KOPT-K1 (cell line): ENCODE results near the gene FAM124A.

Source experiments
- H3K27ac ChIP-seq: fragments of 200-600 bp; sonication (generic); 2 replicates; pipeline ENCODE4 v1.5.1; 2016; ENCODE audit warnings: antibody characterized with exemption, mild to moderate bottlenecking, low read depth, low read length; ENCODE audit not compliant: poor library complexity, severe bottlenecking
- H3K36me3 ChIP-seq: fragments of 200-600 bp; sonication (generic); 2 replicates; pipeline ENCODE4 v1.5.1; 2017; ENCODE audit warnings: antibody characterized with exemption, mild to moderate bottlenecking, low read length, moderate library complexity; ENCODE audit not compliant: insufficient read depth
- H3K9me3 ChIP-seq: fragments of 200-600 bp; sonication (generic); 2 replicates; pipeline ENCODE4 v1.5.1; 2017; ENCODE audit warnings: antibody characterized with exemption, low read length, mild to moderate bottlenecking; ENCODE audit not compliant: insufficient read depth, poor library complexity, severe bottlenecking

The FAM124A gene

DNA sequence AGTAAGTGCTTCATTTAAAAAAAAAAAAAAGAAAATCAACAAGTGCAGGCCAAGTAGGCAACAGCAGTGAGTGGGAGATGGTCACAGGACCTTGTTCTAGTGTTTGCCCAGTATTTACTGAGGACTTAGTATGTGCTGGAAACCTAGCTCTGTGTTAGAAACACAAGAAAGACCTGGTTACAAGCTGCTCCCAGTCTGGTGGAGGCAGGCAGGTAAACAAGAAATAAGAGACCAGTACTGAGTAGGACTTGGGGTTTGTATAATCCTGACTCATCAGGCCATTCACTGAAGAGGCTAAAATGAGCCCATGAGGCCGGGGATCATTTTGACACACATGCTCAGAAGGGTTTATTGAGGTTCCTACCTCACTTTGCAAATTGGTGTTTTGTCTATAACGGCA, 95.8 kb downstream of the FAM124A start:
- no peaks in the 10 kb centered on the region for H3K9me3 ChIP-seq
- no peak overlapping the region for H3K27ac ChIP-seq
- H3K36me3 ChIP-seq, result no peaks in the 10 kb centered on the region

DNA sequence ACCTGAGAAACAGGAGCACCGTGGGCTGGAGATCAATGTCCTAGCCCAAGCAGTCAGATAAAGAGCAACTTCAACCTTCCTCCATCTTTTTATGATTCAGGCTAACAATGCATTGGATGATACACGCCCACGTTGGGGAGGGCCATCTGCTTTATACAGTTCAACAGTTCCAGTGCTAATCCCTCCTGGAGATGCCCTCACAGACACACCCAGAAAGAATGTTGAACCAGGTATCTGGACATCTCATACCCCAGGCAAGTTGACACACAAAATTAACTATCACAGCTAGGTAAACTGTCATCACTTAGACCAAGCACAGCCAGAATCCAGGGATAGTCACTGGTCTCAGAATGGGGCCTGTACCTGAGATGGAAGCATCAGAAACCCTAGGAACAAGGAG, 96.7 kb downstream of the FAM124A start:
- H3K9me3 ChIP-seq, result no peaks in the 10 kb centered on the region
- no peak overlapping the region for H3K27ac ChIP-seq
- H3K36me3 ChIP-seq, result no peaks in the 10 kb centered on the region

DNA sequence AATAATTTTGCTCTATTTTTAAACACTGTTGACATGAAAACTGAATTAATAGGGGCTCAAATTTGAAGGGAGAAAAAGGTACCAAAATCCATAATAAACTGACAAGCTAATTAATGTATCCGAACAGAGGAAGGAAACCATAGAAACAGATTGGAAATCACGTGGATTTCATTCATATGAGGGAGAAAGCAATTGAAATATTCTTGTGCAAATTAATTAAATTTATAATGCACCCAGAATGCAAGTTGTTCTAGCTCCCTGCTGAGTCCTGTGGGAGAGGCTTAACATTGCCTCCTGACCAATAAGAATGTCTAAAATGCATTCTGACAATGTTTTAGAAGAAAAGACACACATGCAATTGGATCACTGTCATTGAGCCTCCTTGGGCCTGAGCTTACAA, 99.6 kb downstream of the FAM124A start:
- no peak overlapping the region for H3K27ac ChIP-seq
- no peaks in the 10 kb centered on the region for H3K36me3 ChIP-seq
- no peaks in the 10 kb centered on the region for H3K9me3 ChIP-seq

- no peaks in the 10 kb centered on the region for H3K36me3 ChIP-seq
- H3K9me3 ChIP-seq, result no peaks in the 10 kb centered on the region
- no peak overlapping the region for H3K27ac ChIP-seq
Measured at GRCh38 chr13:51322826-51323225, 100.6 kb downstream of the FAM124A start.

- Histone ChIP-seq H3K9me3 (no peaks in the 10 kb centered on the region), H3K27ac (no peak overlapping the region), H3K36me3 (no peaks in the 10 kb centered on the region)
Measured at GRCh38 chr13:51323824-51324511, 101.8 kb downstream of the FAM124A start.

DNA sequence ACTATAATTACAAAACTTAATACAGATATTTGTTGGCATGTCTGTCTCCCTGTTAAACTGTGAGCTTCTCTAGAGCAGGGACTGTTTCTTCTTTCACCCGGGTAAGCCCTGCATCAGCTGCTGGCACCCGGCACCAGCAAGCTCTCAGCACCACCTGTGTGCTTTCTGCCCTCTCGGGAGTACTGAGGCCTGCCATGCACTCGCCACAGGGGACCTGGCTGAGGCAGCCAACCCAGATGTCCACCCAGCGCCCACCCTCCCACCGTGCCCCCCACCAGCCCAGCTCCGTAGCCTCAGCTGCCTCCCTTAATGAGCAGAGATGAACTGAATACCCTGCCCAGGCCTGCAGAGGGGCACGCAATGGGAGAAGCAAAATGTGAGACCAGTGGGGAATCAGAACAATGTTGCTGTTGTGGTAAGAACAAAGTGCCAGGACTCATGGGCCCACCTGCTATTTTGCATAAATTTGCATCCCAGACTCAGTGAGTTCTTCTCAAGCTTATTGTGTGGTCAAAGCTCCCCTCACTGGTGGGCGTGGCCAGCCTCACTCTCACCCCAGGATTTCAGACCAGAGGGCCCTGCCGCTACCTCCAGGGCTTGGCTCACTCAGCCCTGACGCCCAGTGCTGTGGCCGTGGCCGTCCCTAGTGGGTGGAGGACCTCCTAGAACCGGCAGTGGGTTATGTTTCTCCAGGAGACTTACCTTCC, 102.7 kb downstream of the FAM124A start:
- no peak overlapping the region for H3K27ac ChIP-seq
- H3K36me3 ChIP-seq, result no peaks in the 10 kb centered on the region
- H3K9me3 ChIP-seq, result no peaks in the 10 kb centered on the region

- Histone ChIP-seq H3K27ac (no peak overlapping the region), H3K36me3 (no peaks in the 10 kb centered on the region), H3K9me3 (no peaks in the 10 kb centered on the region)
Measured at GRCh38 chr13:51325837-51326236, 103.6 kb downstream of the FAM124A start.

DNA sequence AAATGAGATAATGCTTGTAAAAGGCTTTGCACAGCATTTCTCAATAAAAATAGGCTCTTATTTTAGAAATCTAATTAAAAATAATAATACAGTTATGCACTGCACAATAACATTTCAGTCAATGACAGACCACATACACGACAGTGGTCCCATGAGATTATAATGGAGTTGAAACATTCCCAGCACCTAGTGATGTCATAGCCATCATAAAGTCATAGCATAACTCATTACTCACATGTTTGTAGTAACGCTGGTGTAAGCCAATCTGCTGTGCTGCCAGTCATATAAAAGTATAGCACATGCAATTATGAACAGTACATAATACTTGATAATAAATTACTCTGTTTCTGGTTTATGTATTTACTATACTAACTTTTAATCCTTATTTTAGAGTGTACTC, 104.6 kb downstream of the FAM124A start:
- no peak overlapping the region for H3K27ac ChIP-seq
- no peaks in the 10 kb centered on the region for H3K36me3 ChIP-seq
- no peaks in the 10 kb centered on the region for H3K9me3 ChIP-seq

- Histone ChIP-seq H3K27ac (no peak overlapping the region), H3K9me3 (no peaks in the 10 kb centered on the region), H3K36me3 (no peaks in the 10 kb centered on the region)
Measured at GRCh38 chr13:51327961-51328360, 105.8 kb downstream of the FAM124A start.

GRCh38 chr13:51328488-51328887, 106.3 kb downstream of the FAM124A start:
- H3K36me3 ChIP-seq, result no peaks in the 10 kb centered on the region
- H3K9me3 ChIP-seq, result no peaks in the 10 kb centered on the region
- H3K27ac ChIP-seq, result no peak overlapping the region

DNA sequence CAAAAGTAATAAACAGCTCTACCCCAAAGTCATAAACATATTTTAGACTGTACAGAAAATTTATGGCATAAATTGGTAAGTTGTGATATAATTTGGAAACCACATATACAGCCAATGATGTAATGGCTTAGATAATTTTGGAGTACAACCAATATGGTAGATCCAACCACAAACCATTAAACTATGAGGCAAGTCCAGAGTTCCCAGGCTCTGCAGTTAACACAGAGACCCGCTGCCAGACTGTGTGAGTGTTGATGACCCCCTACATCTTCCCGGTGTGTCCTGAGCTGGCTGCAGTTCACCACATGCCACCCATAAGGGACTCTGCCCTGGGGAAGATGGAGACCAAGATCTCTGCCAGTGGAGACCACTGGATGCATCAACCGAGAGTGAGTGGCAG, 107.4 kb downstream of the FAM124A start:
- Histone ChIP-seq H3K9me3 (no peaks in the 10 kb centered on the region), H3K36me3 (no peaks in the 10 kb centered on the region), H3K27ac (no peak overlapping the region)

- Histone ChIP-seq H3K9me3 (no peaks in the 10 kb centered on the region), H3K27ac (no peak overlapping the region), H3K36me3 (no peaks in the 10 kb centered on the region)
Measured at GRCh38 chr13:51330791-51331190, 108.6 kb downstream of the FAM124A start.

DNA sequence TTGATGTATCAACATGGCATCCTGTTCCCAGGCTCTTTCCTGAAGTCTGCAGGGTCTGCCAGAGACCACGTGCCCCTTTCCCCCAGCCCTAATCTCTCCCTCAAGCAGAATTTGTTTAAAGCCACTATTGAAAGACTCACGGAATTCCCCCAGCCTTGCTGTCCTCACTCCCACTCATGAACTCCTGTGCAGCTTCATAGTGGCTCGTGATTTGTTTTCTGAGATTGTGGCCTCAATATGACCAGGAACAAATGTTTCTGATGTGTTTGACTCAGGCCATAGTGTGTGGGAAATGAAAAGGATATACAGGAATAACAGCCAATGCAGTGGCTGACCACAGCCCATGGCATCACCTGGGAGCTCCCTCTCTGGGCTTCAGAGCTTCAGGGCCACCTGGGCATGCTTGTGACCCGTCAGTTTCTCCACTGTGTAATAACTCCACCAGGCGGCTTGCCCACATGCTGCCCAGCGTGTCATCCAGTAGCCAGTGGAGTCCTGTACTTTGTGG, 109.2 kb downstream of the FAM124A start:
- Histone ChIP-seq H3K27ac (no peak overlapping the region), H3K9me3 (no peaks in the 10 kb centered on the region), H3K36me3 (no peaks in the 10 kb centered on the region)

DNA sequence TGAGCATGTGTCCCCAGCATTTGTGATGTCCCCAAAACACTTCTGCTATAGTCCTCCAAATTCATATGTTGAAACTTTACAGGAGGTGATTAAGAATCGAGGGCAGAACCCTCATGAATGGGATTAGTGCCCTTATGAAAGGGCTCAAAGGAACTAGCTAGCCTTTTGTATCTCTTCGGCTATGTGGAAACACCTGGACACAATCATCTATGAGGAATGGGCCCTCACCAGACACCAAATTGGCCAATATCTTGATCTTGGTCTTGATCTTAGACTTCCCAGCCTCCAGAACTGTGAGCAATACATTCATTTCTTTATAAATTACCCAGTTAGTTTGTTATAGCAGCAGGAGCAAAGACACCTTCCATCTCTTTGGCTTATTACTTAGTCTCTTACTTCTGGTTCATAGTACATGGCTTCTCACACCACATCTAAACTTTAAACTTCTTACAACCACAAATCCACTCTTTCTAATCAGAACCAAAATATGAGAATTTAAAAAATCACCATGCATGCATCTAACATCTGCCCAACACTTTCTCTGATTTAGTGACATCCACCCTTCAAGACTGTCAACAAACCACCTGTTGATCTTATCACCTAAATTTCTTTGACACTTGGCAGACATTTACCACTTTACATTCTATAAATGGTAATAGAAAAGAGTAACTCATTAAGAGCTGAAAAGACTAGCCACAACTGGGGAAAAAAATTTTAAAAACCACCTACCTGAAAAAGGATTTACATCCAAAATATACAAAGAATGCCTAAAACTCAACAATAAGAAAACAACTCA, 110.6 kb downstream of the FAM124A start:
- no peak overlapping the region for H3K27ac ChIP-seq
- H3K36me3 ChIP-seq, result no peaks in the 10 kb centered on the region
- H3K9me3 ChIP-seq, result no peaks in the 10 kb centered on the region

DNA sequence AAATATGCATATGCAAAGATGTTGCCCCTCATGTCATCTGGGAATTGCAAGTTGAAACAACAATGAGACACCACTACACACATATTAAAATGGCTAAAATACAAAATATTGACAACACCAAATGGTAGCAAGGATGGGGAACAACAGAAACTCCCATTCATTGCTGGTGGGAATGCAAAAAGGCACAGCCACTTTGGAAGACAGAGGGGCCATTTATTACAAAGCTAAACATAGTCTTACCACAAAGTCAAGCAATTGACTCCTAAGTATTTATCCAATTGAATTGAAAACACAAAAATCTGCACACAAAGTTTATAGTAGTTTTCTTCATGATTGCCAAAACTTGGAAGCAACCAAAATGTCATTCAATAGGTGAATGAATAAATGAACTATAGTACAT, 111.2 kb downstream of the FAM124A start:
- H3K9me3 ChIP-seq, result no peaks in the 10 kb centered on the region
- H3K27ac ChIP-seq, result no peak overlapping the region
- no peaks in the 10 kb centered on the region for H3K36me3 ChIP-seq
